NCI-H1092 treated with DMSO at 0.1 percent for 48 hours (cell line): ENCODE results near the gene CRHR1.

Experiments
- DNase-seq: peaks from one replicate; lab custom pipeline; 2025; lab: John Stamatoyannopoulos, UW

The CRHR1 gene

GRCh38 chr17:45824475-45824874, 40.4 kb downstream of the CRHR1 start:
- DNase-seq = no peak

GRCh38 chr17:45824901-45825492, 40.9 kb downstream of the CRHR1 start:
- DNase-seq = no peak

- DNase-seq = no peak
Observed at GRCh38 chr17:45825792-45826191, 41.7 kb downstream of the CRHR1 start.

- no peak for DNase-seq
Observed at GRCh38 chr17:45826919-45827588, 42.9 kb downstream of the CRHR1 start.

- DNase-seq = no peak
Observed at GRCh38 chr17:45828171-45828570, 44.1 kb downstream of the CRHR1 start.

GRCh38 chr17:45828582-45829133, 44.5 kb downstream of the CRHR1 start:
- no peak for DNase-seq

- DNase-seq = peak; percentile 26
Observed at GRCh38 chr17:45833920-45834319, 49.8 kb downstream of the CRHR1 start.

GRCh38 chr17:45834471-45835396, 50.6 kb downstream of the CRHR1 start:
- no peak for DNase-seq

- DNase-seq = no peak
Observed at GRCh38 chr17:45835481-45835880, 51.4 kb downstream of the CRHR1 start.

- DNase-seq = no peak
Observed at GRCh38 chr17:45836047-45837044, 52.2 kb downstream of the CRHR1 start.

GRCh38 chr17:45837187-45837586, 53.1 kb downstream of the CRHR1 start:
- no peak for DNase-seq

- no peak for DNase-seq
Observed at GRCh38 chr17:45837603-45838002, 53.5 kb downstream of the CRHR1 start.

GRCh38 chr17:45838751-45839295, 54.7 kb downstream of the CRHR1 start:
- DNase-seq = no peak

- no peak for DNase-seq
Observed at GRCh38 chr17:45839442-45839841, 55.3 kb downstream of the CRHR1 start.

GRCh38 chr17:45841186-45841585, 57.1 kb downstream of the CRHR1 start:
- DNase-seq = no peak

- DNase-seq = peak; percentile 76
Observed at GRCh38 chr17:45841883-45842525, 57.9 kb downstream of the CRHR1 start.

GRCh38 chr17:45843722-45844121, 59.6 kb downstream of the CRHR1 start:
- DNase-seq = no peak

GRCh38 chr17:45844695-45845375, 60.7 kb downstream of the CRHR1 start, which contains the start of gene SPPL2C:
SPPL2C (plus strand) TSS chr17:45844881; CDS start chr17:45844907, 26 bp downstream.
- no peak for DNase-seq

- DNase-seq = no peak
Observed at GRCh38 chr17:45845376-45846185, 61.5 kb downstream of the CRHR1 start.
